Nephron (organoid): ENCODE results near the gene LYRM7.

Source experiments
- H3K27ac Mint-ChIP-seq, 3 experiments: 2 replicates each; pipeline ENCODE4 v1.8.0; 2020; ENCODE audit warnings: mixed read lengths in 3 of 3, mild to moderate bottlenecking in 2 of 3, moderate library complexity in 1 of 3
- H3K27me3 Mint-ChIP-seq: 2 replicates; pipeline ENCODE4 v1.8.0; 2021; ENCODE audit warnings: low read depth, mild to moderate bottlenecking, moderate library complexity, mixed read lengths
- H3K36me3 Mint-ChIP-seq: 2 replicates; pipeline ENCODE4 v1.8.0; 2020; ENCODE audit warnings: low read depth, mixed read lengths
- H3K4me1 Mint-ChIP-seq: 2 replicates; pipeline ENCODE4 v1.8.0; 2020; ENCODE audit warnings: mixed read lengths
- H3K4me3 Mint-ChIP-seq, 3 experiments: 2 replicates each; pipeline ENCODE4 v1.8.0; 2020; ENCODE audit warnings: mild to moderate bottlenecking in 3 of 3, mixed read lengths in 3 of 3, moderate library complexity in 2 of 3
- H3K9me3 Mint-ChIP-seq: 2 replicates; pipeline ENCODE4 v1.8.0; 2020; ENCODE audit warnings: mixed read lengths
- CTCF ChIP-seq, 3 experiments: fragments of 200-600 bp; sonication (generic); IDR thresholded peaks; one replicate each; pipeline ENCODE4 v1.5.0; 2021; ENCODE audit warnings: antibody characterized with exemption in 3 of 3; ENCODE audit not compliant: unreplicated experiment in 3 of 3

The LYRM7 gene

GRCh38 chr5:131198625-131199024 is 27.9 kb downstream of the LYRM7 start:
- no peak overlapping the region for H3K4me3 Mint-ChIP-seq
- no peaks in the 10 kb centered on the region for H3K27me3 Mint-ChIP-seq
- no peak overlapping the region for H3K27ac Mint-ChIP-seq
- no peaks in the 10 kb centered on the region for H3K4me1 Mint-ChIP-seq
- TF ChIP-seq CTCF (IDR thresholded peaks at IDR 0.05; ENCODE audit: unreplicated experiment in 3 of 3) = no peak
- H3K36me3 Mint-ChIP-seq = no peaks in the 10 kb centered on the region
- H3K9me3 Mint-ChIP-seq = no peaks in the 10 kb centered on the region

GRCh38 chr5:131200560-131200959 is 29.8 kb downstream of the LYRM7 start:
- no peak for TF ChIP-seq CTCF (IDR thresholded peaks at IDR 0.05; ENCODE audit: unreplicated experiment in 3 of 3)
- H3K27me3 Mint-ChIP-seq = no peaks in the 10 kb centered on the region
- no peaks in the 10 kb centered on the region for H3K4me1 Mint-ChIP-seq
- no peak overlapping the region for H3K4me3 Mint-ChIP-seq
- H3K9me3 Mint-ChIP-seq = no peaks in the 10 kb centered on the region
- no peak overlapping the region for H3K27ac Mint-ChIP-seq
- no peaks in the 10 kb centered on the region for H3K36me3 Mint-ChIP-seq

- Mint-ChIP-seq H3K27me3 (no peaks in the 10 kb centered on the region), H3K4me3 (no peak overlapping the region), H3K27ac (no peak overlapping the region), H3K4me1 (no peaks in the 10 kb centered on the region), H3K36me3 (no peaks in the 10 kb centered on the region), H3K9me3 (no peaks in the 10 kb centered on the region)
- no peak for TF ChIP-seq CTCF (IDR thresholded peaks at IDR 0.05; ENCODE audit: unreplicated experiment in 3 of 3)
Measured at GRCh38 chr5:131204964-131205363, 34.2 kb downstream of the LYRM7 start.

GRCh38 chr5:131206061-131206460 is 35.3 kb downstream of the LYRM7 start:
- H3K4me3 Mint-ChIP-seq = no peak overlapping the region
- no peak for TF ChIP-seq CTCF (IDR thresholded peaks at IDR 0.05; ENCODE audit: unreplicated experiment in 3 of 3)
- no peaks in the 10 kb centered on the region for H3K4me1 Mint-ChIP-seq
- no peak overlapping the region for H3K27ac Mint-ChIP-seq
- H3K36me3 Mint-ChIP-seq = no peaks in the 10 kb centered on the region
- no peaks in the 10 kb centered on the region for H3K27me3 Mint-ChIP-seq
- H3K9me3 Mint-ChIP-seq = no peaks in the 10 kb centered on the region

GRCh38 chr5:131206772-131207171 is 36.0 kb downstream of the LYRM7 start:
- H3K27ac Mint-ChIP-seq = no peak overlapping the region
- no peak for TF ChIP-seq CTCF (IDR thresholded peaks at IDR 0.05; ENCODE audit: unreplicated experiment in 3 of 3)
- H3K36me3 Mint-ChIP-seq = no peaks in the 10 kb centered on the region
- no peaks in the 10 kb centered on the region for H3K9me3 Mint-ChIP-seq
- H3K4me1 Mint-ChIP-seq = no peaks in the 10 kb centered on the region
- no peaks in the 10 kb centered on the region for H3K27me3 Mint-ChIP-seq
- H3K4me3 Mint-ChIP-seq = no peak overlapping the region

GRCh38 chr5:131209175-131209505 is 38.4 kb downstream of the LYRM7 start:
- no peaks in the 10 kb centered on the region for H3K27me3 Mint-ChIP-seq
- TF ChIP-seq CTCF (IDR thresholded peaks at IDR 0.05; ENCODE audit: unreplicated experiment in 3 of 3) = no peak

More at GRCh38 chr5:131209175-131209505, 38.4 kb downstream of the LYRM7 start:
- no peak overlapping the region for H3K4me3 Mint-ChIP-seq
- no peaks in the 10 kb centered on the region for H3K9me3 Mint-ChIP-seq
- no peaks in the 10 kb centered on the region for H3K36me3 Mint-ChIP-seq
- H3K4me1 Mint-ChIP-seq = no peaks in the 10 kb centered on the region
- peak overlapping the region in 1 of 3 experiments; percentile 31 for H3K27ac Mint-ChIP-seq
